Ovary (tissue), 3 donors: ENCODE results near the gene MYO3B.

Experiments used
- EP300 ChIP-seq: sonication (generic); formaldehyde crosslinking; IDR thresholded peaks from one replicate; pipeline ENCODE4 v1.6.1; 2017; ENCODE audit warnings: antibody characterized with exemption
- POLR2A ChIP-seq: fragments of 450-650 bp; IDR thresholded peaks from one replicate; pipeline ENCODE4 v1.6.1; 2017; ENCODE audit warnings: antibody characterized with exemption, mild to moderate bottlenecking, moderate library complexity
- TF ChIP-seq, protein P1 (sequence below), 3 donors: fragments of 450-650 bp in 2 of 3; fragments of 200-600 bp in 1 of 3; IDR thresholded peaks; one replicate each; pipeline versions ENCODE4 v1.5.1 to v1.8.0; 2016 to 2022; ENCODE audit warnings: antibody characterized with exemption in 3 of 3, mild to moderate bottlenecking in 1 of 3
- donor health status: DM: no; HTN: no; CAD: no.

DNA sequence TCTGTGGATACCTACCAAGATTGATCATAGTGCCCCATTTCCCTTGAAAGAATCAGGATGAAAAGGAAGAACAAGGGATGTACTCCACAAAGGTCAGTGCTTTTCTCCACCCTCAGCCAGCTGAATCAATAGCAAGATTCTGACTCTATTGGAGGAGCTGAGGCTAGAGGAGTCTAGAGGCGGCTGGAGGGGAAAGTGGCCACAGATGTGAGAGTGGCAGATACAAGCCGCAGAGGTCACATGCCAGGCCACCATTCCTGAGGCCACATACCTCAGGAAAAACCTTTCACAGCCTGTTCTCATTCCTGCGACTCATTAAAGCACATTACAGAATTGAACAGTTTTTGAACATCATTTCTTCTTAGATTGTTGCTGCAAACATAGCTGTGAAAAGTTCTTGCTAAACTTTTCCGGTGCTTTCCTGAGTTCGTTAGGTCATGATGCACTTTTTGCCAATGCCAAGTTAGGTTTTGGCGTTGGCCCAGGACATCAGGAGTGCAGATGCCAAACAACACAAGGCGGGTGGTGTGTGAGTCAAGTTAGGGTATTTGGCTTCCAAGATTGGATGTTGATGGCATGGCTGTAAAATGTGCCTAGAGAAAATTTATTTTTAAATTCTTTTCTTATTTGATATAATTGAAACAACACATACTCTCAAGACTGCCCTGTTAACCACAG, 376.5 kb downstream of the MYO3B start:
- TF ChIP-seq, protein P1, sequence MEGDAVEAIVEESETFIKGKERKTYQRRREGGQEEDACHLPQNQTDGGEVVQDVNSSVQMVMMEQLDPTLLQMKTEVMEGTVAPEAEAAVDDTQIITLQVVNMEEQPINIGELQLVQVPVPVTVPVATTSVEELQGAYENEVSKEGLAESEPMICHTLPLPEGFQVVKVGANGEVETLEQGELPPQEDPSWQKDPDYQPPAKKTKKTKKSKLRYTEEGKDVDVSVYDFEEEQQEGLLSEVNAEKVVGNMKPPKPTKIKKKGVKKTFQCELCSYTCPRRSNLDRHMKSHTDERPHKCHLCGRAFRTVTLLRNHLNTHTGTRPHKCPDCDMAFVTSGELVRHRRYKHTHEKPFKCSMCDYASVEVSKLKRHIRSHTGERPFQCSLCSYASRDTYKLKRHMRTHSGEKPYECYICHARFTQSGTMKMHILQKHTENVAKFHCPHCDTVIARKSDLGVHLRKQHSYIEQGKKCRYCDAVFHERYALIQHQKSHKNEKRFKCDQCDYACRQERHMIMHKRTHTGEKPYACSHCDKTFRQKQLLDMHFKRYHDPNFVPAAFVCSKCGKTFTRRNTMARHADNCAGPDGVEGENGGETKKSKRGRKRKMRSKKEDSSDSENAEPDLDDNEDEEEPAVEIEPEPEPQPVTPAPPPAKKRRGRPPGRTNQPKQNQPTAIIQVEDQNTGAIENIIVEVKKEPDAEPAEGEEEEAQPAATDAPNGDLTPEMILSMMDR (IDR thresholded peaks at IDR 0.05): no peak
- TF ChIP-seq EP300 (no peak), POLR2A (no peak)
